Measurements from ENCODE around the gene TRAF7.

The TRAF7 gene

DNA sequence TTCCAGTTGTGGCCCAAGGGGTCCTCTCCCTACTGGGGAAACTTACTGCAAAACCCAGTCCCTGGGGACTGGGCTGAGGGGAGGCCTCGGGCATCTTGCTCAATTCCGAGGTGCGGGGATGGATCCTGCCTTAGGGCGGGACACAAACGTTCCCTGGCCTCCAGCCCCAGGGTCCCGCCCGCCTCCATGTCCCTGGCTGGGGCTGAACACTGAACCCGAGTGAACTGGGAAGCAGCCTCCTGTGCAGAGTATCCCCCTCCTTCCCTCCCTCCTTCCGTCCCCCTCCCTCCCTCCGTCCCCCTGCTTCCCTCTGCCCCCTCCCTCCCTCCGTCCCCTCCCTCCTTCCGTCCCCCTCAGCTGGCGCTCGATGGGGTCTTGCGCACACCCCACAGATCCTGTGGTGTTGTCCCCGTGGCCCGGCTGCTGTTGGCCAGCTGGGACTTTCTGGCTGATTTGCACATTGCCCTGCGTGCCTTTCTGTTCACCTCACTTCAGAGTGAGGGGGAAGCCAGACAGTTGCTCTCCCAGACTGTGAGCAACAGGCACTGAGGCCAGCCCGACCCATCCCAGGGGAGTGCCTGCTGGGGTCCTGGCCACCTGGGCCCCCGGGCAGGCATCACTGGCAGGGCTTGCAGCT lies 5.5 kb downstream of the TRAF7 start:
- peaks cover 58% of the 10 kb centered on the region for H3K36me3 ChIP-seq (ENCODE audit: control insufficient read depth, low read length)
- H3K9me2 ChIP-seq (replicated peaks; ENCODE audit: control insufficient read depth, low read length): no peaks in the 10 kb centered on the region
- no peak overlapping the region for H3K4me3 ChIP-seq (ENCODE audit: low read length)
- H3K27ac ChIP-seq (ENCODE audit: low read depth, low read length): no peak overlapping the region
- TF ChIP-seq EZH2phosphoT487 (IDR thresholded peaks at IDR 0.05; ENCODE audit: borderline replicate concordance, low read length): no peak
- TF ChIP-seq, protein P1, sequence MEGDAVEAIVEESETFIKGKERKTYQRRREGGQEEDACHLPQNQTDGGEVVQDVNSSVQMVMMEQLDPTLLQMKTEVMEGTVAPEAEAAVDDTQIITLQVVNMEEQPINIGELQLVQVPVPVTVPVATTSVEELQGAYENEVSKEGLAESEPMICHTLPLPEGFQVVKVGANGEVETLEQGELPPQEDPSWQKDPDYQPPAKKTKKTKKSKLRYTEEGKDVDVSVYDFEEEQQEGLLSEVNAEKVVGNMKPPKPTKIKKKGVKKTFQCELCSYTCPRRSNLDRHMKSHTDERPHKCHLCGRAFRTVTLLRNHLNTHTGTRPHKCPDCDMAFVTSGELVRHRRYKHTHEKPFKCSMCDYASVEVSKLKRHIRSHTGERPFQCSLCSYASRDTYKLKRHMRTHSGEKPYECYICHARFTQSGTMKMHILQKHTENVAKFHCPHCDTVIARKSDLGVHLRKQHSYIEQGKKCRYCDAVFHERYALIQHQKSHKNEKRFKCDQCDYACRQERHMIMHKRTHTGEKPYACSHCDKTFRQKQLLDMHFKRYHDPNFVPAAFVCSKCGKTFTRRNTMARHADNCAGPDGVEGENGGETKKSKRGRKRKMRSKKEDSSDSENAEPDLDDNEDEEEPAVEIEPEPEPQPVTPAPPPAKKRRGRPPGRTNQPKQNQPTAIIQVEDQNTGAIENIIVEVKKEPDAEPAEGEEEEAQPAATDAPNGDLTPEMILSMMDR (IDR thresholded peaks at IDR 0.05; ENCODE audit: low read depth, low read length, poor library complexity, severe bottlenecking): no peak
- peaks cover 17% of the 10 kb centered on the region; the same call in 1 of the 2 replicates for H3K9me3 ChIP-seq (ENCODE audit: control insufficient read depth, insufficient read depth, low read length)
- H3K4me2 ChIP-seq (ENCODE audit: low read length): peak overlapping the region; percentile 16
- peaks cover 88% of the 10 kb centered on the region for H3K79me2 ChIP-seq (ENCODE audit: control insufficient read depth, low read length)
- no peaks in the 10 kb centered on the region; the same call in none of the 2 replicates for H4K20me1 ChIP-seq (ENCODE audit: control insufficient read depth, insufficient read depth, low read depth, low read length)
- H3F3A ChIP-seq (ENCODE audit: control insufficient read depth, insufficient read depth): peaks cover 8% of the 10 kb centered on the region
- H3K4me1 ChIP-seq (ENCODE audit: control insufficient read depth, low read length): peaks cover 44% of the 10 kb centered on the region
- no peaks in the 10 kb centered on the region for H3K27me3 ChIP-seq (ENCODE audit: control insufficient read depth, low read length)

DNA sequence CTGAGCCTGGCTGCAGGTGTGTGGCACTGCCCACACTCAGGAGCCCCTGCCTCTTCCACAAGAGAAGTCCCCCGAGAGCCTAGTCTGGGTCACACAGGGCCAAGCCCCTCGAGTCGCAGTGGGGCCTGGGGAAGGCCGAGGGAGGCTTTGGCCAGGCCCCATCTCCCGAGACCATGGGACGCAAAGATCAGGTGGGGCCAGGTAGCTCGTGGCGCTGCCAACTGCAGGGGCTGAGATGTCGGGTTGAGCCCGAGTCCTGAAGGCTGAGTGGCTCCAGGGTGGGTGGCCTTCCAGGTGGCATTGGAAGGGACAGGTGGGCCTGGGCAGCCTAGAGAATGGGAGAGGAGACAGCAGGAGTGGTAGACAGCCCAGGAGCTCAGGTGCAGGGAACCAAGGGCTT lies 6.3 kb downstream of the TRAF7 start:
- Histone ChIP-seq H3K4me1 (ENCODE audit: control insufficient read depth, low read length) (peaks cover 41% of the 10 kb centered on the region), H3K27ac (ENCODE audit: low read depth, low read length) (no peak overlapping the region), H3K9me3 (ENCODE audit: control insufficient read depth, insufficient read depth, low read length) (peaks cover 17% of the 10 kb centered on the region; the same call in 1 of the 2 replicates), H3K36me3 (ENCODE audit: control insufficient read depth, low read length) (peaks cover 64% of the 10 kb centered on the region), H3K4me3 (ENCODE audit: low read length) (no peak overlapping the region), H3K4me2 (ENCODE audit: low read length) (no peak overlapping the region), H3K9me2 (replicated peaks; ENCODE audit: control insufficient read depth, low read length) (no peaks in the 10 kb centered on the region), H3K79me2 (ENCODE audit: control insufficient read depth, low read length) (peaks cover 86% of the 10 kb centered on the region), H4K20me1 (ENCODE audit: control insufficient read depth, insufficient read depth, low read depth, low read length) (no peaks in the 10 kb centered on the region; the same call in 1 of the 2 replicates), H3K27me3 (ENCODE audit: control insufficient read depth, low read length) (no peaks in the 10 kb centered on the region), H3F3A (ENCODE audit: control insufficient read depth, insufficient read depth) (peaks cover 8% of the 10 kb centered on the region)
- TF ChIP-seq EZH2phosphoT487 (IDR thresholded peaks at IDR 0.05; ENCODE audit: borderline replicate concordance, low read length): no peak
- TF ChIP-seq, protein P1 (IDR thresholded peaks at IDR 0.05; ENCODE audit: low read depth, low read length, poor library complexity, severe bottlenecking): no peak

DNA sequence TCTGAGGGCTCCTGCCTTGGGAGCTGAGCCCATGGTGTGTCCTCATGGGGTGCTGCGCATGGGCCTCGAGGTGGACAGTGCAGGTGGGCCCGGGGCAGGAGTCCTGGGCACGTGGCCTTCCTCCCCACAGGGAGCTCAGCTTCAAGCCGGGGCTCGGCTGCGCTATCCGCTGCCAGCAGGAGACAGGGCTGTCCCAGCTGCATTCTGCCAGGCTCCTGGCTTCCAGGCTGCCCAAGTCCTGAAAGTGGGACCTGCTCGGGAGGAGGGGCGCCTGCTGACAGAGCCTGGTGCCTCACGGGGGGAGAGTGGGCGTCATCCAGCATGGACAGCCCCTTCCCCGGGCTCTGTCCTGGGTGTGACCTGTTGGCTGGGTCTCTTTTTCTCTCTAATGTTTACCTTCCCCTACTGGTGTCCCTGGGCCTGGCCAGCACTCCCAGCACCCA lies 7.1 kb downstream of the TRAF7 start:
- Histone ChIP-seq H3K4me1 (ENCODE audit: control insufficient read depth, low read length) (peaks cover 33% of the 10 kb centered on the region), H3K4me3 (ENCODE audit: low read length) (no peak overlapping the region), H3K4me2 (ENCODE audit: low read length) (no peak overlapping the region), H3K79me2 (ENCODE audit: control insufficient read depth, low read length) (peaks cover 78% of the 10 kb centered on the region), H3F3A (ENCODE audit: control insufficient read depth, insufficient read depth) (peaks cover 8% of the 10 kb centered on the region), H3K36me3 (ENCODE audit: control insufficient read depth, low read length) (peaks cover 64% of the 10 kb centered on the region), H3K27me3 (ENCODE audit: control insufficient read depth, low read length) (no peaks in the 10 kb centered on the region), H4K20me1 (ENCODE audit: control insufficient read depth, insufficient read depth, low read depth, low read length) (no peaks in the 10 kb centered on the region; the same call in 1 of the 2 replicates), H3K9me3 (ENCODE audit: control insufficient read depth, insufficient read depth, low read length) (peaks cover 17% of the 10 kb centered on the region; the same call in 1 of the 2 replicates), H3K9me2 (replicated peaks; ENCODE audit: control insufficient read depth, low read length) (no peaks in the 10 kb centered on the region), H3K27ac (ENCODE audit: low read depth, low read length) (no peak overlapping the region)
- no peak for TF ChIP-seq EZH2phosphoT487 (IDR thresholded peaks at IDR 0.05; ENCODE audit: borderline replicate concordance, low read length)
- TF ChIP-seq, protein P1 (IDR thresholded peaks at IDR 0.05; ENCODE audit: low read depth, low read length, poor library complexity, severe bottlenecking): no peak
